Endothelial cell of umbilical vein (primary cell): ENCODE measurements around the gene ZNF384. TPM values are rescaled to one million over a fixed set of nuclear protein-coding genes. Genes with fewer than 3 reads are reported as not detected.
"Not testable (repeated sequence)": the region's sequence is repeated elsewhere in the genome, so short reads cannot be mapped to it uniquely, and the experiment has no call there.

Experiments
- BruUV-seq: library from RNA; stranded (reverse); fragments of 400-500 nt; replicated peaks from 2 replicates; lab custom pipeline; 2021; lab: Mats Ljungman, UMichigan
- CTCF ChIA-PET: fragments of 300-600, 350-600 bp; sonication (Branson Sonifier 250); formaldehyde crosslinking; loops from one replicate; lab custom pipeline; 2021; ENCODE audit warnings: antibody characterized with exemption, inconsistent platforms; lab: Charles Lee
- POLR2A ChIA-PET: fragments of 300-600, 350-600 bp; sonication (Branson Sonifier 250); formaldehyde crosslinking; loops from one replicate; lab custom pipeline; 2021; ENCODE audit warnings: antibody characterized with exemption, inconsistent platforms; lab: Charles Lee
- DNase-seq: peaks from one replicate; pipeline ENCODE4 v3.0.0-alpha.2; 2011; ENCODE audit warnings: low read depth, low spot score
- FAIRE-seq: peaks from 2 replicates; lab custom pipeline; 2011; peaks lifted over from hg19 to GRCh38; lab: Jason Lieb, UNC
- H2AFZ ChIP-seq: 2 replicates; pipeline ENCODE4 v1.6.0; 2012; ENCODE audit warnings: low read depth, low read length, control low read depth, inconsistent platforms
- H3K27ac ChIP-seq: 2 replicates; pipeline ENCODE4 v1.5.1; 2011; ENCODE audit warnings: low read depth, mild to moderate bottlenecking, control low read depth, low read length, moderate library complexity; ENCODE audit not compliant: insufficient read depth
- H3K27me3 ChIP-seq, 2 experiments: 2 replicates each; pipeline versions ENCODE4 v1.6.0 to v1.6.1; 2011; ENCODE audit warnings: low read length in 2 of 2, mixed read lengths in 1 of 2; ENCODE audit not compliant: control insufficient read depth in 2 of 2, insufficient read depth in 2 of 2
- H3K36me3 ChIP-seq, 2 experiments: 2 replicates in 1 of 2; 3 replicates in 1 of 2; pipeline ENCODE4 v1.5.1; 2011; ENCODE audit warnings: low read length in 2 of 2, mild to moderate bottlenecking in 1 of 2, moderate library complexity in 1 of 2; ENCODE audit not compliant: control insufficient read depth in 2 of 2, insufficient read depth in 2 of 2; ENCODE audit errors: extremely low read depth in 1 of 2
- H3K4me1 ChIP-seq: 3 replicates; pipeline ENCODE4 v1.5.1; 2011; ENCODE audit warnings: mild to moderate bottlenecking, low read length; ENCODE audit not compliant: control insufficient read depth, insufficient read depth; ENCODE audit errors: extremely low read depth
- H3K4me2 ChIP-seq: 2 replicates; pipeline ENCODE4 v1.6.1; 2011; ENCODE audit warnings: low read length, control low read depth, mixed read lengths; ENCODE audit not compliant: insufficient read depth
- H3K4me3 ChIP-seq, 3 experiments: fragments of 200-600 bp in 1 of 3; sonication (generic), shearing (Covaris generic) in 1 of 3; replicated peaks in 1 of 3; 2 replicates each; pipeline ENCODE4 v1.5.1; 2011 to 2016; ENCODE audit warnings: control low read depth in 3 of 3, low read length in 3 of 3, mild to moderate bottlenecking in 2 of 3, inconsistent platforms in 1 of 3, low read depth in 1 of 3, moderate library complexity in 1 of 3; ENCODE audit not compliant: insufficient read depth in 1 of 3
- H3K79me2 ChIP-seq: 2 replicates; pipeline ENCODE4 v1.6.0; 2012; ENCODE audit warnings: low read length, inconsistent platforms; ENCODE audit not compliant: control insufficient read depth, insufficient read depth
- H3K9ac ChIP-seq: replicated peaks from 2 replicates; pipeline ENCODE3; 2011; ENCODE audit warnings: low read length, control low read depth; ENCODE audit not compliant: insufficient read depth; ENCODE audit errors: extremely low read depth
- H3K9me1 ChIP-seq: replicated peaks from 3 replicates; pipeline ENCODE4 v1.6.0; 2011; ENCODE audit warnings: mild to moderate bottlenecking, low read length; ENCODE audit not compliant: control insufficient read depth, insufficient read depth; ENCODE audit errors: extremely low read depth
- H3K9me3 ChIP-seq: replicated peaks from 2 replicates; pipeline ENCODE4 v1.5.1; 2012; ENCODE audit warnings: low read length, inconsistent platforms; ENCODE audit not compliant: control insufficient read depth, insufficient read depth
- H4K20me1 ChIP-seq: replicated peaks from 2 replicates; pipeline ENCODE3; 2011; ENCODE audit warnings: mild to moderate bottlenecking, low read length; ENCODE audit not compliant: control insufficient read depth, insufficient read depth; ENCODE audit errors: extremely low read depth
- CTCF ChIP-seq, 2 donors: IDR thresholded peaks; 1 replicate in 1 of 2; 2 replicates in 1 of 2; pipeline ENCODE4 v1.5.1; 2011; ENCODE audit warnings: low read length in 2 of 2, mild to moderate bottlenecking in 2 of 2, moderate library complexity in 2 of 2, control low read depth in 1 of 2, inconsistent platforms in 1 of 2, low read depth in 1 of 2; ENCODE audit not compliant: insufficient read depth in 1 of 2; ENCODE audit errors: extremely low read depth in 1 of 2
- EZH2 ChIP-seq: IDR thresholded peaks from 2 replicates; pipeline ENCODE4 v1.6.1; 2012; ENCODE audit warnings: borderline replicate concordance, low read depth, mild to moderate bottlenecking, moderate library complexity, low read length, inconsistent platforms; ENCODE audit not compliant: severe bottlenecking
- FOS ChIP-seq: IDR thresholded peaks from 2 replicates; pipeline ENCODE4 v1.6.1; 2011; ENCODE audit warnings: mild to moderate bottlenecking, low read length, moderate library complexity, borderline replicate concordance; ENCODE audit not compliant: insufficient read depth
- GATA2 ChIP-seq: IDR thresholded peaks from 2 replicates; pipeline ENCODE4 v1.7.0; 2011; ENCODE audit warnings: low read depth, mild to moderate bottlenecking, moderate library complexity, mixed read lengths, low read length; ENCODE audit not compliant: insufficient read length, insufficient read depth
- JUN ChIP-seq: IDR thresholded peaks from 2 replicates; pipeline ENCODE4 v1.6.1; 2011; ENCODE audit warnings: borderline replicate concordance, low read depth; ENCODE audit not compliant: insufficient read length, insufficient read depth
- MAX ChIP-seq: IDR thresholded peaks from 2 replicates; pipeline ENCODE4 v1.6.1; 2011; ENCODE audit not compliant: insufficient read depth, insufficient read length
- MYC ChIP-seq: IDR thresholded peaks from one replicate; pipeline ENCODE4 v1.6.1; 2011; ENCODE audit warnings: mild to moderate bottlenecking, low read depth, low read length
- POLR2A ChIP-seq: IDR thresholded peaks from 2 replicates; pipeline ENCODE4 v1.6.1; 2012; ENCODE audit warnings: low read depth, mild to moderate bottlenecking, control low read depth, low read length
- POLR2AphosphoS5 ChIP-seq: IDR thresholded peaks from 2 replicates; pipeline ENCODE4 v1.6.1; 2012; ENCODE audit warnings: low read depth, mild to moderate bottlenecking, control low read depth, low read length, moderate library complexity; ENCODE audit not compliant: insufficient read depth
- dilution Hi-C: fragments of 300-500 bp; cut with MboI; formaldehyde crosslinking; loops from one replicate; pipeline ENCODE4 v1.15.0; 2019; ENCODE audit warnings: low sequenced_read_pairs; ENCODE audit not compliant: extremely low pct_ligation_motif_present
- intact Hi-C: fragments of 100-400 bp; cut with micrococcal nuclease; formaldehyde crosslinking; loops from one replicate; pipeline ENCODE4 v1.10.0; 2022
- polyA plus RNA-seq, 4 experiments: library from polyadenylated mRNA; depleted of rRNA in 3 of 4; stranded (reverse) in 3 of 4; unstranded in 1 of 4; fragments of >200 nt; gene quantifications; 2 replicates each; pipeline versions ENCODE4 v1.2.1 to v1.2.3, GENCODE V29; 2011 to 2012; ENCODE audit warnings: missing spikeins in 1 of 4
- total RNA-seq: library from RNA; stranded (reverse); gene quantifications from 2 replicates; pipeline ENCODE4 v1.2.3, GENCODE V29; 2021

The ZNF384 gene
- total and polyA plus RNA-seq, 2 donors (not counting 3 experiments of a cell fraction or from before 2014, with no cell fraction given): 52.8 to 58.3 TPM

- H2AFZ ChIP-seq, H3K9me1 ChIP-seq, H3K4me3 ChIP-seq, BruUV-seq, CTCF ChIA-PET, intact Hi-C loops, FAIRE-seq, H4K20me1 ChIP-seq, H3K27me3 ChIP-seq, H3K36me3 ChIP-seq, dilution Hi-C loops, H3K4me2 ChIP-seq, H3K9me3 ChIP-seq, H3K9ac ChIP-seq, H3K4me1 ChIP-seq, DNase-seq, H3K79me2 ChIP-seq, H3K27ac ChIP-seq: not testable (repeated sequence)
- POLR2A ChIA-PET: interaction anchor here (0.6 kb wide), 1 partner anchor 93 kb away, joined by 3 read pairs; no protein-coding TSS in a partner anchor
These were observed 19.2 kb upstream of the ZNF384 start for GRCh38 chr12:6708351-6708750.

GRCh38 chr12:6703631-6704030 is 14.5 kb upstream of the ZNF384 start:
- H3K36me3 ChIP-seq: no peaks in the 10 kb centered on the region
- no TSS peak for BruUV-seq
- no peak for FAIRE-seq
- no peaks in the 10 kb centered on the region for H3K9me1 ChIP-seq
- TF ChIP-seq MYC (no peak), POLR2A (no peak), FOS (no peak), POLR2AphosphoS5 (no peak), MAX (no peak), JUN (no peak), CTCF (IDR thresholded peaks at IDR 0.05; ENCODE audit: extremely low read depth in 1 of 2, insufficient read depth in 1 of 2, low read depth in 1 of 2, low read length in 2 of 2) (no peak), GATA2 (no peak), EZH2 (no peak)
- H3K27me3 ChIP-seq: peaks cover 29 to 39% of the 10 kb centered on the region in 2 experiments
- H3K9me3 ChIP-seq: no peaks in the 10 kb centered on the region
- H3K4me2 ChIP-seq: no peak overlapping the region
- dilution Hi-C loops: no loop called here
- peaks cover 4% of the 10 kb centered on the region for H3K4me1 ChIP-seq
- H3K4me3 ChIP-seq: no peak overlapping the region
- no peaks in the 10 kb centered on the region for H3K79me2 ChIP-seq
- intact Hi-C loops: no loop called here
- ChIA-PET POLR2A (interaction anchor here (0.6 kb wide), 1 partner anchor 14 kb away, joined by 4 read pairs; the partner anchor contains the start of gene ZNF384), CTCF (no interaction called here)
- no peak overlapping the region for H2AFZ ChIP-seq
- H3K9ac ChIP-seq: no peak overlapping the region
- no peak overlapping the region for H3K27ac ChIP-seq
- DNase-seq: no peak
- H4K20me1 ChIP-seq: no peaks in the 10 kb centered on the region
